ENCODE data around the gene LPP. TPM values are rescaled to one million over a fixed set of nuclear protein-coding genes. Genes with fewer than 3 reads are reported as not detected.

Gene LPP
- total RNA-seq, 2 donors from 2014 or later, result 170 to 246 TPM

DNA sequence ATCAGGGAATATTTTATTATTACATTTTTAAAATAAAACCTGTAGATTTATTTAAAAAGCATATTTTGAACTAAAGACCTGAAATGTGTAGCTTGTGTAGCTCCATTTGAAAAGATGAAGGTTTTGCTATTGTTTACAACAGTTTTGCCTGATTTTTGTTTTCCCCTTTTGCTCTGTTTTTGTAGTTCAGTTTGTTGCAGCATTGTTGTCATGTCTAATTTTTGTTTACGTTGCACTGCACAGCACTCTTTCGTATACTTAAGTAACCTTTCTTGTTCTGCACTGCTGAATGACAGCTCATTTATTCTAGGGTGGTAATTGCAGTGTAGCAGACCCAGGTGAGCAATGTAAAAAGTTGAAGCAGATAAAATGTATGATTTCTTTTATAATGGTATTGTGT, 435.8 kb downstream of the LPP start:
- intact Hi-C loops (cut with DNase I), result no loop called here
- Histone ChIP-seq H3K27me3 (no peaks in the 10 kb centered on the region), H3K9ac (ENCODE audit: low read depth in 2 of 2, low read length in 2 of 2) (no peak overlapping the region), H3K36me3 (no peaks in the 10 kb centered on the region), H3K4me3 (no peak overlapping the region), H3K9me3 (no peaks in the 10 kb centered on the region), H3K27ac (no peak overlapping the region), H3K4me1 (no peaks in the 10 kb centered on the region)
- no peak for DNase-seq
- no peak for TF ChIP-seq CTCF (IDR thresholded peaks at IDR 0.05)

DNA sequence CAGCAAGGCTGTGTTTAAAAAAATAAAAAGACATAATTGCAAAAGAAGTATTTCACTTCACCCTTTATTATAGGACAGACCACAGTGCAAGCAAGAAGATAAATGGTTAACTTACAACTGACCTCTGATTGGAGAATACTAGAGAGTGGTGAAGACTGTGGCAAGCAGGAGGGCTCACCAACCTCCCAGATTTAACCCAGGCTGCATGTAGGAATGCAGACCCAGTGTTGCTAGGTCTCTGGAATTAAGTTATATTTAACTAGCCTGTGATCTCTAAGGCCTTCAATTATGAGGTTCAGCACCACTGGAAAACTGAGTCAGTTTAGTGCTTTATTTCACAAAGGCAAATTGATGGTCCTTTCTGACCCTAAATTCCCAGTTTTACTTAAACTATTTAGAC, 436.6 kb downstream of the LPP start:
- intact Hi-C loops (cut with DNase I), result no loop called here
- no peaks in the 10 kb centered on the region for H3K36me3 ChIP-seq
- H3K27ac ChIP-seq, result no peak overlapping the region
- H3K4me1 ChIP-seq, result no peaks in the 10 kb centered on the region
- H3K9ac ChIP-seq (ENCODE audit: low read depth in 2 of 2, low read length in 2 of 2), result no peak overlapping the region
- H3K27me3 ChIP-seq, result no peaks in the 10 kb centered on the region
- no peak overlapping the region for H3K4me3 ChIP-seq
- no peak for TF ChIP-seq CTCF (IDR thresholded peaks at IDR 0.05)
- DNase-seq, result no peak
- no peaks in the 10 kb centered on the region for H3K9me3 ChIP-seq

GRCh38 chr3:188594139-188594538, 440.2 kb downstream of the LPP start:
- no peaks in the 10 kb centered on the region for H3K36me3 ChIP-seq
- no peak overlapping the region for H3K9ac ChIP-seq (ENCODE audit: low read depth in 2 of 2, low read length in 2 of 2)
- intact Hi-C loops (cut with DNase I), result no loop called here
- H3K9me3 ChIP-seq, result no peaks in the 10 kb centered on the region
- DNase-seq, result no peak
- no peak overlapping the region for H3K27ac ChIP-seq
- no peak for TF ChIP-seq CTCF (IDR thresholded peaks at IDR 0.05)
- H3K27me3 ChIP-seq, result no peaks in the 10 kb centered on the region
- no peaks in the 10 kb centered on the region for H3K4me1 ChIP-seq
- H3K4me3 ChIP-seq, result no peak overlapping the region

DNA sequence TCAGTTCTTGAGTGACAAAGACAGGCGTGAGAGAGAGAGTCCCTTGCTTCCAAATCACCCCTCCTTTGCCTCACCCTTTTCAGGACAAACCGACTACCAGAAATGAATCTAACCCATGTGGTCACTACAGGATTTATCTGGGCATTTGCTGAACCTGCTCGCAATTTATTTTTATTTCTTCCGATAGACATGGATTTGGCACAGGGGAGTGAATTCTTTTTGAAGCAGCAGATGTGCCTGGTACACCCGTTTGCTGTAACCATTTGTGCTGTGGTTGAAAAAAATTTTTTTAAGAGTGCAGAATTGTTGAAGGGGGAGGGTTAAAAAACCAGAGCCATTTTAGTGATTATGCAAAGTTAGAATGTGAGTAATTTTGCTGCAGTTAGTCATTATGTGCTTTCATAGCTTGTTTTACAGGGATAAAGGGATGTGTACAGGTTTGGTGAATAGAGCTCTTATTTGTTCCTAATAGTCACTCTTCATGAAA, 442.0 kb downstream of the LPP start:
- Histone ChIP-seq H3K27me3 (no peaks in the 10 kb centered on the region), H3K36me3 (no peaks in the 10 kb centered on the region), H3K9ac (ENCODE audit: low read depth in 2 of 2, low read length in 2 of 2) (no peak overlapping the region), H3K9me3 (no peaks in the 10 kb centered on the region), H3K4me3 (no peak overlapping the region), H3K4me1 (no peaks in the 10 kb centered on the region), H3K27ac (no peak overlapping the region)
- no peak for TF ChIP-seq CTCF (IDR thresholded peaks at IDR 0.05)
- no peak for DNase-seq
- intact Hi-C loops (cut with DNase I), result no loop called here

DNA sequence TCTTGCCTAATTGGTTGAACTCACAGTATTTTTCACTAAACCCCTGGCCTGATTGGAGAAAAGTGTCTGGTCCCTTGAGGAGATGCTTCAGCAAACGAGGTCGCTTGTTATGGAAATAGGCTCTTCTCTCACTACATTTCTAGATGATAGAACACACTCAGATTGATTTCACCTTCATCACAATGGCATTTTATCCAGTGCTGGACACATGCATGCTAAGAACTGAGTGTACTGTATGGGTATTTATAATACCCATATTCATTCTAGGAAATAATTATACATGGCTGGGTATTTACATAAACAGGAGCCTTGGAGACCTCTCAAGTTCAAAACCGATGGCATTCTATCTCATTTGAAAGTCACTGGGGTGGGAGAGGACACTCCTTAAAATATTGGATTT, 444.9 kb downstream of the LPP start:
- TF ChIP-seq CTCF (IDR thresholded peaks at IDR 0.05), result no peak
- Histone ChIP-seq H3K4me1 (no peaks in the 10 kb centered on the region), H3K27ac (no peak overlapping the region), H3K9me3 (no peaks in the 10 kb centered on the region), H3K9ac (ENCODE audit: low read depth in 2 of 2, low read length in 2 of 2) (no peak overlapping the region), H3K4me3 (no peak overlapping the region), H3K27me3 (no peaks in the 10 kb centered on the region), H3K36me3 (no peaks in the 10 kb centered on the region)
- intact Hi-C loops (cut with DNase I), result no loop called here
- no peak for DNase-seq

- H3K9ac ChIP-seq (ENCODE audit: low read depth in 2 of 2, low read length in 2 of 2), result no peak overlapping the region
- H3K9me3 ChIP-seq, result no peaks in the 10 kb centered on the region
- H3K36me3 ChIP-seq, result no peaks in the 10 kb centered on the region
- H3K4me1 ChIP-seq, result no peaks in the 10 kb centered on the region
- intact Hi-C loops (cut with DNase I), result no loop called here
- H3K27ac ChIP-seq, result no peak overlapping the region
- no peak for DNase-seq
- TF ChIP-seq CTCF (IDR thresholded peaks at IDR 0.05), result no peak
- no peak overlapping the region for H3K4me3 ChIP-seq
- no peaks in the 10 kb centered on the region for H3K27me3 ChIP-seq
Measured at GRCh38 chr3:188602111-188602510, 448.2 kb downstream of the LPP start.

Data from colonic mucosa (tissue), 4 donors.